Fibroblast of pulmonary artery (primary cell): ENCODE measurements around the gene FOXK2.

Source experiments
- DNase-seq: peaks from one replicate; pipeline ENCODE4 v3.0.0-alpha.2; 2010; ENCODE audit warnings: low read depth
- H3K4me3 ChIP-seq: replicated peaks from 2 replicates; pipeline ENCODE4 v1.5.1; 2011; ENCODE audit warnings: low read depth, mild to moderate bottlenecking, control low read depth, low read length, moderate library complexity
- CTCF ChIP-seq: IDR thresholded peaks from 2 replicates; pipeline ENCODE4 v1.5.1; 2011; ENCODE audit warnings: mild to moderate bottlenecking, control low read depth, low read length, inconsistent platforms; ENCODE audit errors: missing control alignments

Gene FOXK2

GRCh38 chr17:82494236-82495055 lies 25.1 kb upstream of the FOXK2 start:
- H3K4me3 ChIP-seq, result peak overlapping the region; percentile 12
- peak; percentile 94 for DNase-seq
- peak; percentile 84 for TF ChIP-seq CTCF

- H3K4me3 ChIP-seq, result no peak overlapping the region
- TF ChIP-seq CTCF, result no peak
- no peak for DNase-seq
Observed at GRCh38 chr17:82495844-82496528, 23.5 kb upstream of the FOXK2 start.

- H3K4me3 ChIP-seq, result peak overlapping the region; percentile 64
- no peak for TF ChIP-seq CTCF
- DNase-seq, result peak; percentile 94
Observed at GRCh38 chr17:82496529-82497434, 22.8 kb upstream of the FOXK2 start.

- DNase-seq, result peak; percentile 38
- TF ChIP-seq CTCF, result no peak
- H3K4me3 ChIP-seq, result peak overlapping the region; percentile 54
Observed at GRCh38 chr17:82497483-82498405, 21.8 kb upstream of the FOXK2 start.

- no peak for TF ChIP-seq CTCF
- DNase-seq, result peak; percentile 44
- H3K4me3 ChIP-seq, result no peak overlapping the region
Observed at GRCh38 chr17:82502207-82502606, 17.3 kb upstream of the FOXK2 start.
